ENCODE data around the gene XRRA1.

DNA sequence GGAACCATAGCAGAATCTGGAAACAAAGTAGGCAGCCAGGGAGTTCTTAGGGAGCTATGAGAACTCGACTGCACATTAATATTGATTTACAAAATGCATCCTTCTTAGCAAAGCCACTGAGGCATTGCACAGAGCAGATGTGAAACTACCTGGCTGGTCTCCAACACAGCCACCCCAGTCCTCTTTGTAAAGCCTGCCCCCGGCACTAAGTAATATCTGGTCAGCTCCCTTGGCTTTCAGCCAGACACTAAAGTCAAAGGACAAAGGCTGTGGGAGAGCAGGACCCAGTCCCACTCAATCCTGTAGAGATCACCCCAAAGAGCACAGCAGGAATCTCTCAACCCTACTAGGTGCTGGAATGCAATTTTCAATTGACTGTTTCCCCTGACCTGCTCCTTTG, 12.8 kb downstream of the XRRA1 start:
- TF ChIP-seq TARDBP (IDR thresholded peaks at IDR 0.05) = no peak
- no peak for TF ChIP-seq SP1 (IDR thresholded peaks at IDR 0.05)
- no peak for TF ChIP-seq ELF4 (IDR thresholded peaks at IDR 0.05)
- TF ChIP-seq FOXA1 (IDR thresholded peaks at IDR 0.05) = no peak
- no peak for TF ChIP-seq BHLHE40 (IDR thresholded peaks at IDR 0.05; ENCODE audit: borderline replicate concordance)
- TF ChIP-seq NFRKB (IDR thresholded peaks at IDR 0.05) = no peak
- no peak for TF ChIP-seq HDGF (IDR thresholded peaks at IDR 0.05; ENCODE audit: borderline replicate concordance)
- TF ChIP-seq, protein P1, sequence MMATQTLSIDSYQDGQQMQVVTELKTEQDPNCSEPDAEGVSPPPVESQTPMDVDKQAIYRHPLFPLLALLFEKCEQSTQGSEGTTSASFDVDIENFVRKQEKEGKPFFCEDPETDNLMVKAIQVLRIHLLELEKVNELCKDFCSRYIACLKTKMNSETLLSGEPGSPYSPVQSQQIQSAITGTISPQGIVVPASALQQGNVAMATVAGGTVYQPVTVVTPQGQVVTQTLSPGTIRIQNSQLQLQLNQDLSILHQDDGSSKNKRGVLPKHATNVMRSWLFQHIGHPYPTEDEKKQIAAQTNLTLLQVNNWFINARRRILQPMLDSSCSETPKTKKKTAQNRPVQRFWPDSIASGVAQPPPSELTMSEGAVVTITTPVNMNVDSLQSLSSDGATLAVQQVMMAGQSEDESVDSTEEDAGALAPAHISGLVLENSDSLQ (IDR thresholded peaks at IDR 0.05) = no peak
